ENCODE results near the gene THADA.
"Not testable (repeated sequence)": the region's sequence is repeated elsewhere in the genome, so short reads cannot be mapped to it uniquely, and the experiment has no call there.

THADA gene, protein sequence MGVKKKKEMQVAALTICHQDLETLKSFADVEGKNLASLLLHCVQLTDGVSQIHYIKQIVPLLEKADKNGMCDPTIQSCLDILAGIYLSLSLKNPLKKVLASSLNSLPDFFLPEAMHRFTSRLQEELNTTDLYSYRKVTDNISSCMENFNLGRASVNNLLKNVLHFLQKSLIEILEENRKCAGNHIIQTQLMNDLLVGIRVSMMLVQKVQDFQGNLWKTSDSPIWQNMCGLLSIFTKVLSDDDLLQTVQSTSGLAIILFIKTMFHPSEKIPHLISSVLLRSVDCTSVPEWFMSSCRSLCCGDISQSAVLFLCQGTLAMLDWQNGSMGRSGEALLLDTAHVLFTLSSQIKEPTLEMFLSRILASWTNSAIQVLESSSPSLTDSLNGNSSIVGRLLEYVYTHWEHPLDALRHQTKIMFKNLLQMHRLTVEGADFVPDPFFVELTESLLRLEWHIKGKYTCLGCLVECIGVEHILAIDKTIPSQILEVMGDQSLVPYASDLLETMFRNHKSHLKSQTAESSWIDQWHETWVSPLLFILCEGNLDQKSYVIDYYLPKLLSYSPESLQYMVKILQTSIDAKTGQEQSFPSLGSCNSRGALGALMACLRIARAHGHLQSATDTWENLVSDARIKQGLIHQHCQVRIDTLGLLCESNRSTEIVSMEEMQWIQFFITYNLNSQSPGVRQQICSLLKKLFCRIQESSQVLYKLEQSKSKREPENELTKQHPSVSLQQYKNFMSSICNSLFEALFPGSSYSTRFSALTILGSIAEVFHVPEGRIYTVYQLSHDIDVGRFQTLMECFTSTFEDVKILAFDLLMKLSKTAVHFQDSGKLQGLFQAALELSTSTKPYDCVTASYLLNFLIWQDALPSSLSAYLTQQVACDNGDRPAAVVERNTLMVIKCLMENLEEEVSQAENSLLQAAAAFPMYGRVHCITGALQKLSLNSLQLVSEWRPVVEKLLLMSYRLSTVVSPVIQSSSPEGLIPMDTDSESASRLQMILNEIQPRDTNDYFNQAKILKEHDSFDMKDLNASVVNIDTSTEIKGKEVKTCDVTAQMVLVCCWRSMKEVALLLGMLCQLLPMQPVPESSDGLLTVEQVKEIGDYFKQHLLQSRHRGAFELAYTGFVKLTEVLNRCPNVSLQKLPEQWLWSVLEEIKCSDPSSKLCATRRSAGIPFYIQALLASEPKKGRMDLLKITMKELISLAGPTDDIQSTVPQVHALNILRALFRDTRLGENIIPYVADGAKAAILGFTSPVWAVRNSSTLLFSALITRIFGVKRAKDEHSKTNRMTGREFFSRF (N-terminal part only)
- total RNA-seq = 103 to 125 reads per million in 2 experiments

GRCh38 chr2:43595603-43596412, at the start of gene THADA:
TSS of gene THADA (minus strand) at chr2:43596038. CDS start at chr2:43592392, 3,646 bp downstream.
- peak; percentile 88 for DNase-seq (ENCODE audit: low read depth)

- DNase-seq (ENCODE audit: low read depth) = no peak
Measured at GRCh38 chr2:43643680-43644079, 47.8 kb upstream of the THADA start.

- DNase-seq (ENCODE audit: low read depth) = no peak
Measured at GRCh38 chr2:43642363-43642762, 46.5 kb upstream of the THADA start.

DNA sequence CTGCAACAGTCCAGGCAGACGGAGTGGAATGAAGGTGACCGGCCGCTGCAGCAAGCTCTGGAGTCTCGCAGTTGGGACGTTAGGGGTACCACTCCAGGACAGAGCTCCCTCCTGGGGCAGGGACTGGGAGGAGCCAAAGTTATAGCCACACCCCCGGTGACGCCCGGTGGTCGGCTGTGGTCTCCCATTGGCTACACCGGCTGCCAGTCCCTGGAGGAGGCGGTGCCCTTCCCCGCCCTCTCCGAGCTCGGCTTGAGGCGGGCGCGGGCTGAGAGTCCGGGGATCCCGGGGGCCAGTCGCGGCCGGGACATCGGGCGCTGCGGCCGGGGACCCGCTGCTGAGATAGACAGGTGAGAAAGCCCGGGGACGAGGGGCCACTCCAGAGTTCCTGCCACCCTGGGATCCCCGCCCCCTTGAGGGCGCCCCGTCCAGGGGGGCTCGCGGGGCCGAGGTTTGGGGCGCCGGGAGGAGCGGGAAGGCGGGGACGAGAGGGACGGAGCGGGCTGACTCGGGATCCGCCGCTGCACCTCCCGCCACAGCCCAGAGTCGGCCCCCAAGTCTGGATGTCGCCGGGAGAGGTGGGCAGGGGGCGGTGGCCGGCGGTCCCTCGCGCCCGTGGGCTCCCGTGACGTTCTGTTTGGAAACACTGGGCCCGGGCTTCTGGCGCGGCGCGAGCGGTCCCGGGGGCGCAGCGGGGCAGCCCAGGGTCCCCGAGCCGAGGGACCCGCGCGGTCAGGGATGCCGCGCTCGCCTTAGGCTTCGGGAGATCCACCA, 41.4 kb upstream of the THADA start, which contains the start of gene PLEKHH2:
PLEKHH2 (plus strand) TSS at position 231 of the 774 bp plus-strand sequence. CDS start 7,414 bp downstream, outside the sequence.
- DNase-seq (ENCODE audit: low read depth) = peak; percentile 83

- no peak for DNase-seq (ENCODE audit: low read depth)
Measured at GRCh38 chr2:43636621-43637020, 40.8 kb upstream of the THADA start.

DNA sequence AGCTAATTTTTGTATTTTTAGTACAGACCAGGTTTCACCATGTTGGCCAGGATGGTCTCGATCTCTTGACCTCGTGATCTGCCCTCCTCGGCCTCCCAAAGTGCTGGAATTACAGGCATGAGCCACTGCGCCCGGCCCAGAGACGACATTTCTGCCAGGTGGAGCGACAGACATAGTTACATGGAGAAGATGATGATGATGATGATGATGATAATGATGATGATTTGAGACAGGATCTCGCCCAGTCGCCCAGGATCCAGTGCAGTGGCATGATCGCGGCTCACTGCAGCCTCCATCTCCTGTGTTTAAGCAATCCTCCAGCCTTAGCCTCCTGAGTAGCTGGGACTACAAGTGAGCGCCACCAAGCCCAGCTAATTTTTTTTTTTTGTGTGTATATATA, 40.3 kb upstream of the THADA start:
- not testable (repeated sequence) for DNase-seq (ENCODE audit: low read depth)

GRCh38 chr2:43634604-43635306, 38.9 kb upstream of the THADA start:
- DNase-seq (ENCODE audit: low read depth) = no peak

- no peak for DNase-seq (ENCODE audit: low read depth)
Measured at GRCh38 chr2:43631618-43632317, 35.9 kb upstream of the THADA start.

GRCh38 chr2:43622931-43623451, 27.2 kb upstream of the THADA start:
- DNase-seq (ENCODE audit: low read depth) = no peak

GRCh38 chr2:43619511-43619910, 23.7 kb upstream of the THADA start:
- DNase-seq (ENCODE audit: low read depth) = no peak

- no peak for DNase-seq (ENCODE audit: low read depth)
Measured at GRCh38 chr2:43616967-43617680, 21.3 kb upstream of the THADA start.

- no peak for DNase-seq (ENCODE audit: low read depth)
Measured at GRCh38 chr2:43612944-43613343, 17.1 kb upstream of the THADA start.

- peak; percentile 49 for DNase-seq (ENCODE audit: low read depth)
Measured at GRCh38 chr2:43611987-43612894, 16.4 kb upstream of the THADA start.

DNA sequence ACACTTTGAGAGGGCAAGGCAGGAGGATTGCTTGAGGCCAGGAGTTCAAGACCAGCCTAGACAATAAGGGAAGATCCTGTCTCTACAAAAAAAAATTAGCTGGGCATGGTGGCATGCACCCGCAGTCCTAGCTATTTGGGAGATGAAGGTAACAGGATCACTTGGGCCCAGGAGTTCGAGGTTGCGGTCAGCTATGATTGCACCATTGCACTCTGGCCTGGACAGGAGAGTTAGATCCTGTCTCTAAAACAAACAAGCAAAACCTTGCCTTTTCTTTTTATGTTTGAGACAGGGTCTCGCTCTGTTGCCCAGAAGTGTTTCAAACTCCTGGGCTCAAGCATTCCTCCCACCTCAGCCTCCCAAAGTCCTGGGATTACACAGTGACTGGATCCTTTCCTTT, 14.5 kb upstream of the THADA start:
- no peak for DNase-seq (ENCODE audit: low read depth)

DNA sequence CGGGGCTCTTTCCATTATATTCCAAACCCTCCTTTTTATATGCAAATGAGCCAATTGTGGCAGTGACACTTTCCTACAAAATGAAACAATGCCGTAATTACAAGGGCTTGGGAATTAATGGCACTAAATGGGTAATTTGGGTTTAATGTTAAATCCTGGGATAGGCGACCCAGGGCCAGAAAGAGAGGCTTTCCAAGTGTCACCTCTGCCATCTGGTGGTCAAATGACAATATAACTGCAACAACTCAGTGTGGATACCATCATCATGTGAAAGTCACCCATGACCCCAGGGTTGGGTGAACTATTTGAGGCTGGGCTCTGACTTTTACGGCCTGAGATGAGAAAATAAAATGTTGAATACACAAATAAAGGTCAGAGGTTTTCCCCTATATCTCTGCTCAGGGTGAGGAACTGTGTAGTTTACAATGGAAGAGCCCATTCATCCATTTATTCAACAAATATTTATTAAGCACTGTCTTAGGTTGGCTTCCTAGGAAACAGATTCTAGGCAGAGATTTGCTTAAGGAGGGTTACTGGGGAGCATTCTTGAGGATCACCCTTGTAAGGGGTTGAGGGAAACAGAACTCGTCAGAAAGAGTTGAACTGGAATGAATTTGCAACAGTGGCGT, 13.6 kb upstream of the THADA start:
- DNase-seq (ENCODE audit: low read depth) = no peak

DNA sequence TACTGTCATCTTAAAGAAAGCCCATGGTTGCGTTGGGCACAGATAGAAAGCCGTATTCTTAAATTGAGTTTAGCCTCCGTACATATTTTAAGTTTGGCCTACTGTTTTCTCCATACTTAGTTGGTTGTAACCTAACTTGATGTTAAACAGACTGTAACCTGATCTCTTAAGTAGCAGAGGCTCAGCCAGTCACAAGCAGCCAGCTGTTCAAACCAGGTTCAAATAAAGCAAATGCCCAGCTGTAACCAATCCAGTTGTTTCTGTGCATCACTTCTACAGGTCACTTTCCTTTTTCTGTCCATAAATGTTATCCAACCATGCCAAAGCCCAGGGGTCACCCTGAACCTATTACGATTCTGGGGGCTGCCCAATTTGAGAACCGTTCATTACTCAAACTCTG, 10.0 kb upstream of the THADA start:
- no peak for DNase-seq (ENCODE audit: low read depth)

Data from T follicular helper cell (primary cell).